ENCODE results near the gene CASP6. TPM values are rescaled to one million over a fixed set of nuclear protein-coding genes. Genes with fewer than 3 reads are reported as not detected.

Gene CASP6
- polyA plus RNA-seq, 3 donors = 4.7 to 24.4 (median 23.3) TPM

- peaks cover 15% of the 10 kb centered on the region for H4K20me1 ChIP-seq (ENCODE audit: insufficient read depth, low read length)
- H3K9me3 ChIP-seq (replicated peaks in 1 of 2; ENCODE audit: control insufficient read depth in 1 of 2, insufficient read depth in 1 of 2, low read length in 2 of 2) = no peaks in the 10 kb centered on the region
- no peak for TF ChIP-seq CTCF (IDR thresholded peaks at IDR 0.05)
- peaks cover 4 to 28% of the 10 kb centered on the region in 2 donors for H3K36me3 ChIP-seq (replicated peaks in 1 of 2; ENCODE audit: control insufficient read depth in 1 of 2, insufficient read depth in 2 of 2, low read length in 2 of 2)
- no peak overlapping the region for H3K4me3 Mint-ChIP-seq
- no peak overlapping the region for H3K27ac Mint-ChIP-seq
- intact Hi-C loops (cut with micrococcal nuclease) = no loop called here
- H3K9me3 Mint-ChIP-seq = peaks cover 0 to 11% (median 3%) of the 10 kb centered on the region in 7 donors
- no peaks in the 10 kb centered on the region for H3K4me1 ChIP-seq (ENCODE audit: control insufficient read depth in 1 of 2, insufficient read depth in 2 of 2, low read length in 2 of 2)
- no peaks in the 10 kb centered on the region for H3K27me3 ChIP-seq (ENCODE audit: control insufficient read depth in 2 of 2, insufficient read depth in 2 of 2, low read length in 2 of 2)
- H3K27ac ChIP-seq (ENCODE audit: low read depth in 1 of 2, low read length in 2 of 2) = no peak overlapping the region
- no peak overlapping the region for H3K4me2 ChIP-seq (replicated peaks; ENCODE audit: extremely low read depth, low read length, poor library complexity, severe bottlenecking)
- H3K4me1 Mint-ChIP-seq = no peaks in the 10 kb centered on the region
- H3K4me3 ChIP-seq (replicated peaks in 1 of 3; ENCODE audit: low read depth in 2 of 3, low read length in 3 of 3) = no peak overlapping the region
- H2AFZ ChIP-seq (ENCODE audit: insufficient read depth, low read depth, low read length, poor library complexity, severe bottlenecking) = no peak overlapping the region
- peaks cover 0 to 2% (median 0%) of the 10 kb centered on the region in 3 donors for H3K27me3 Mint-ChIP-seq (ENCODE audit: low read depth in 3 of 3)
- DNase-seq = no peak
- H3K36me3 Mint-ChIP-seq = peaks cover 32 to 50% of the 10 kb centered on the region in 2 donors
- H3K9ac ChIP-seq (ENCODE audit: insufficient read depth, low read length, poor library complexity, severe bottlenecking) = no peak overlapping the region
- no peaks in the 10 kb centered on the region for H3K79me2 ChIP-seq (ENCODE audit: insufficient read depth, low read length)
Measured at GRCh38 chr4:109672169-109672930, 30.9 kb downstream of the CASP6 start.

- DNase-seq = no peak
- TF ChIP-seq CTCF (IDR thresholded peaks at IDR 0.05) = no peak
- Histone ChIP-seq H3K9ac (ENCODE audit: insufficient read depth, low read length, poor library complexity, severe bottlenecking) (no peak overlapping the region), H3K4me3 (replicated peaks in 1 of 3; ENCODE audit: low read depth in 2 of 3, low read length in 3 of 3) (no peak overlapping the region), H3K4me1 (ENCODE audit: control insufficient read depth in 1 of 2, insufficient read depth in 2 of 2, low read length in 2 of 2) (no peaks in the 10 kb centered on the region), H3K9me3 (replicated peaks in 1 of 2; ENCODE audit: control insufficient read depth in 1 of 2, insufficient read depth in 1 of 2, low read length in 2 of 2) (no peaks in the 10 kb centered on the region), H3K79me2 (ENCODE audit: insufficient read depth, low read length) (no peaks in the 10 kb centered on the region), H4K20me1 (ENCODE audit: insufficient read depth, low read length) (peaks cover 17% of the 10 kb centered on the region), H3K27ac (ENCODE audit: low read depth in 1 of 2, low read length in 2 of 2) (no peak overlapping the region), H3K27me3 (ENCODE audit: control insufficient read depth in 2 of 2, insufficient read depth in 2 of 2, low read length in 2 of 2) (no peaks in the 10 kb centered on the region), H2AFZ (ENCODE audit: insufficient read depth, low read depth, low read length, poor library complexity, severe bottlenecking) (no peak overlapping the region), H3K4me2 (replicated peaks; ENCODE audit: extremely low read depth, low read length, poor library complexity, severe bottlenecking) (no peak overlapping the region), H3K36me3 (replicated peaks in 1 of 2; ENCODE audit: control insufficient read depth in 1 of 2, insufficient read depth in 2 of 2, low read length in 2 of 2) (peaks cover 4 to 28% of the 10 kb centered on the region in 2 donors)
- Mint-ChIP-seq H3K27me3 (ENCODE audit: low read depth in 3 of 3) (peaks cover 0 to 2% (median 0%) of the 10 kb centered on the region in 3 donors), H3K9me3 (peaks cover 0 to 11% (median 2%) of the 10 kb centered on the region in 7 donors), H3K36me3 (peaks cover 29 to 48% of the 10 kb centered on the region in 2 donors), H3K4me3 (no peak overlapping the region), H3K27ac (no peak overlapping the region), H3K4me1 (no peaks in the 10 kb centered on the region)
- intact Hi-C loops (cut with micrococcal nuclease) = no loop called here
Measured at GRCh38 chr4:109671350-109671749, 31.9 kb downstream of the CASP6 start.
